IPS-18c (cell line): ENCODE measurements around the gene TNFAIP8.

Source experiments
- H3K4me3 ChIP-seq: 2 replicates; pipeline ENCODE4 v1.7.0; 2013; ENCODE audit warnings: low read depth, mild to moderate bottlenecking, low read length, moderate library complexity; ENCODE audit not compliant: insufficient read depth
- H3K9me3 ChIP-seq: one replicate; pipeline ENCODE4 v1.6.1; 2013; ENCODE audit warnings: mild to moderate bottlenecking, low read length, moderate library complexity; ENCODE audit not compliant: control insufficient read depth, insufficient read depth

TNFAIP8 gene

GRCh38 chr5:119374901-119375300, 19.1 kb downstream of the TNFAIP8 start:
- Histone ChIP-seq H3K9me3 (no peaks in the 10 kb centered on the region), H3K4me3 (no peak overlapping the region)

DNA sequence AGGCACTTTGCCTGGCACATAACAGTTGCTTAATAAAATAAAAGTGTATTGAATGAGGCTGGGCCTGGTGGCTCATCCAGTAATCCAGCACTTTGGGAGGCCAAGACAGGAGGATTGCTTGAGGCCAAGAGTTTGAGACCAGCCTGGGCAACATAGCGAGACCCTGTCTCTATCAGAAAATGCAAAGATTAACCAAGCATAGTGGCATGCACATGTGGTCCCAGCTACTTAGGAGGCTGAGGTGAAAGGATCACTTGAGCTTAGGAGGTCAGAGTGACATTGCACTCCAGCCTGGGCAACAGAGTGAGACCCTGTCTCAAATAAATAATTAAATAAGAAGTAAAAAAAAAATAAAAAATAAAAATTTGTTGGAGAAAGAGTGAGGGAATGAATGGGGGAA, 21.2 kb downstream of the TNFAIP8 start:
- Histone ChIP-seq H3K4me3 (no peak overlapping the region), H3K9me3 (no peaks in the 10 kb centered on the region)

DNA sequence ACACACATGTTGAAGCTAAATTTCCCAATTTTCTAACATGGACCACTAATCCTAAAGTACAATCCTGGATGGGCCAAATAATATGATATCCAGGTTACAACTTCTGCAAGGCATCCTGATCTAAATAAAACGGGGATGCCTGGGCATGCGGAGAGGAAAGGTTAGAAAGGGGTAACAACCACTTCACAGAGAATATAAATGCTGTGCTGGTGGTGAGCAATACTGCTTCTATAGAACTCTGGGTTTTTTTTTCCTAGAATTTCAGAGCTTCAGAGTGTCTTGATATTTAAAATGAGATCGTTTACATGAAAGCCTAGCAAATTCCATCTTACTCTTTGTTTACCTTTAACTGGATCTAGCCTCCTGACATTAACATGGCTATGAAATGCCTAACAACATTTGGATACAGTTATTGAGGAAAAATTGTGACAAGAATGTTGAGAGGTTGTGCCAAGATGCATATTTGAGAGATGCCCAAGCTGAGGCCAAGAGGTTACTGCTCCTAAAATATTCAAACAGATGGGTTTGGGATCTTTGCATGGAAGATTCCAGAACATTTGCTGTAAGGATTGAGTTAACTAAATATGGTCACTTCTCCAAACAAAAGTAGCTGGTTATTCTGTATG, 22.4 kb downstream of the TNFAIP8 start:
- Histone ChIP-seq H3K9me3 (no peaks in the 10 kb centered on the region), H3K4me3 (no peak overlapping the region)

DNA sequence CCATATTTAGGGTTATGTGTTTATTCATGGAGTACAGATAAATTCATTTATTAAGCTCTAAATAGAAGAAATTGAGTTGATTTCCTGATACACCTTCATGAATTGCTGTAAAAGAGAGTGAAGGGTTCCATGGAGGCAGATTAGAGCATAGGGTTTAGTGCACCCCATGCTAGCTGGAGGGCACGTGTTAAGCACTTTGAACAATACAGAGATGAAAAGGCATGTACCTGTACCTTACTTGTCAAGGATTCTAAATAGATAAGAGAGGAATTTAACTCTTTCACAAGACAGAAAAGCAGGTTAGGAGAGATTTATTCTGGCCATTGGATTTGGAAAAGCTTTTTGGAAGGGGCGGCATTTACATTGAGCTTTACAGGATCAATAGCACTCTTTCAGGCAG, 23.3 kb downstream of the TNFAIP8 start:
- H3K9me3 ChIP-seq = no peaks in the 10 kb centered on the region
- H3K4me3 ChIP-seq = no peak overlapping the region

- Histone ChIP-seq H3K9me3 (no peaks in the 10 kb centered on the region), H3K4me3 (no peak overlapping the region)
These were observed 24.2 kb downstream of the TNFAIP8 start for GRCh38 chr5:119379942-119380547.

DNA sequence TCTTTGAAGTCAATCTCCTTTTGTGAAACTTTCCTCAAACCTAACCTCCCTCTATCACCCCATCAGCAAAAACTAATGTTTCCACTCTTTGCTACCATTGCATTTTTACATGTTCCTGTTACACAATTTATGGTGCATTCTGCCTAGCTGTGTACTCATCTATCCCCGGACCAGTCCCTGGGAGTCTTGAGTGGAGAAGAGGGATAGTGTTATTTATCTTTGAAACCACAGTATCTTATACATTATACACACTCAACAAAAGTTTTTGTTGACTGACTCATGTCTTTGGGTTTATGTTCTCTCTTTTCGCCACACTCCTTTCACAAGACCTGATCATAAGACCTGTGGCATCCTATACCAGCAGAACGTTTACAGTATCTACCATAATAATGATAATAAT, 26.4 kb downstream of the TNFAIP8 start:
- no peak overlapping the region for H3K4me3 ChIP-seq
- H3K9me3 ChIP-seq = no peaks in the 10 kb centered on the region

GRCh38 chr5:119383008-119383407, 27.2 kb downstream of the TNFAIP8 start:
- no peaks in the 10 kb centered on the region for H3K9me3 ChIP-seq
- H3K4me3 ChIP-seq = no peak overlapping the region

- Histone ChIP-seq H3K9me3 (no peaks in the 10 kb centered on the region), H3K4me3 (no peak overlapping the region)
These were observed 29.3 kb downstream of the TNFAIP8 start for GRCh38 chr5:119385136-119385535.

GRCh38 chr5:119385536-119386128, 29.8 kb downstream of the TNFAIP8 start:
- H3K9me3 ChIP-seq = no peaks in the 10 kb centered on the region
- H3K4me3 ChIP-seq = no peak overlapping the region

DNA sequence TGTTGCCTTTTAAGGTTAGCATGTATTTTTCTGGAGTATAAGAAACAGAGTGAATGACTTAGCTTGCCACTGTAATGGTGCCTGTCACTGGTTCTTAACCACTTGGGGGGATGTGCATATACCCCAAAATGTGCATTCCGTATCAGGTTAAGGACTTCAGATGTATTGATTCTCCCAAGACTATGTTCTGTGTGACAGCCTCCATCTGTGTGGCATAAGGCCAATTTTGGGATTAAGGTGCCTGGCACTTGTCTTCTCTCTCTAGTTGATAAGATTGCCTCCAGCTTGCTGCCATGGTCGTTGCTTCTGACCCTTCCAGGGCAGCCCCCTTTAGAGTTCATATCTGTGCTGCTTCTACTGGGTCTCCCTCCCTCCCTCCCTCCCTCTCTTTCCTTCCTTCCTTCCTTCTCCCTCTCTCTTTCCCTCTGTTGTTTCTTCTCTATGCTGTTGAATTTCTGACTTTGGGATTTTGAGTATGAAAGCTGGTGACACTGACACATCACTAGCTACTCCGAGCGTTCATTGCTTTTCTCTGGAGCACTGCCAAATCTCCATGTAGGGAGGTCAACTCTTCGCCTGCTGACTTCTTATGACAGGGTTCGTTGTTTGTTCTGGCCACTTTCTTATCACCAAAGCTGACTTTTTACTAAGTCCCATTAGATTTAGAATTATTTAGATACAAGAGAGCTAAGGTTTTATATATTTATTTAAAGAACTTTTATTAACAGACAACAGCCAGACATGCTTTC, 31.0 kb downstream of the TNFAIP8 start:
- Histone ChIP-seq H3K4me3 (no peak overlapping the region), H3K9me3 (no peaks in the 10 kb centered on the region)

DNA sequence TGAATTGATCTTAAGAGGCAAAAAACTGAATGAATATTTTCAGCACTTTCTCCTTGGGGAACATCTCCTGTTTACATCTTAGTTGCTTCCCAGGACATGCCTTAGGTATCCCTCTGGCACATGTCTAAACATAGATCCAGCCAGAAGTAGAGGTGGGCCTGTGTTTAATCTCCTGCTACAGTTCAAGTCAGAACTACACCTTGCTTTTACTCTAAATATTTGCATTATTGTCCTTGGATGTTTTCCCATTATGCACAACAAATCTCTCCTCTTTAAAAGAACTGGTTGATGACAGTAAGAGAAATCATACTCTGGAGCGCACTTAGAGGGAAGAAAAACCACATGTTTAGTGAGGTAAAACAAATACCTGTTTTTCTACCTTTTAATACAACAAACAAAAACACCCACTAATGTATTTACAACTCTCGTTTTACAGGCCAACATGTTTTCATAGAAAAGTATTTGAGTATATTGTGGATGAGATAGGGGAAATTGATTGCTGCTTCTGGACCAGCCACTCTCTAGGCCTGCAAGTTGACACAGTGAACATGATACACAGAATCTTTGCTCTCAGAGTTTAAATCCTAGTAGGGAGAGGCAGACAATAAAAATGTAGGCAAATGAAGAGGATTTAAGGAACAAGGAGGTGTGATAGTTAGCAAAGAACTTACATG, 32.3 kb downstream of the TNFAIP8 start:
- Histone ChIP-seq H3K9me3 (no peaks in the 10 kb centered on the region), H3K4me3 (no peak overlapping the region)

DNA sequence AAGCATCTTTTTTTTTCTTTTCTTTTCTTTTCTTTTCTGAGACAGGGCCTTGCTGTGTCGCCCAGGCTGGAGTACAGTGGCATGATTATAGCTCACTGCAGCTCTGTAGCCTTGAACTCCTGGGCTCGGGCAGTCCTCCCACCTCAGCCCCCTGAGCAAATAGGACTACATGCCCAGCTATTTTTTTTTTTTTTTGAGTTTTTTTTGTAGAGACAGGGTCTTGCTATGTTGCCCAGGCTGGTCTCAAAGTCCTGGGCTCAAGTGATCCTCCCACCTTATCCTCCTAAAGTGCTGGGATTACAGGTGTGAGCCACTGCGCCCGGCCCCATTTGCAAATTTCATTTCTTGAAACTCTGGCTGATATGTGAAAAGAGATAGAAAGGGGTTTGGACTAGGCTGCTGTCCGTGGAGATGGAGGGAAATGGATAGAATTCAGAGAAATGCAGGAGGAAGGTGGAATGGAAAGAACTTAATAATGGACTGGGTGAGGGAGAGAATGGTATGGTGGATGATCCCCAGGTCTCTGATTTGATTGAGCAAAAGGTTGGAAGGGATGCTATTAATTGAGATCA, 32.9 kb downstream of the TNFAIP8 start:
- no peaks in the 10 kb centered on the region for H3K9me3 ChIP-seq
- no peak overlapping the region for H3K4me3 ChIP-seq

GRCh38 chr5:119389288-119390030, 33.6 kb downstream of the TNFAIP8 start:
- Histone ChIP-seq H3K4me3 (no peak overlapping the region), H3K9me3 (no peaks in the 10 kb centered on the region)

DNA sequence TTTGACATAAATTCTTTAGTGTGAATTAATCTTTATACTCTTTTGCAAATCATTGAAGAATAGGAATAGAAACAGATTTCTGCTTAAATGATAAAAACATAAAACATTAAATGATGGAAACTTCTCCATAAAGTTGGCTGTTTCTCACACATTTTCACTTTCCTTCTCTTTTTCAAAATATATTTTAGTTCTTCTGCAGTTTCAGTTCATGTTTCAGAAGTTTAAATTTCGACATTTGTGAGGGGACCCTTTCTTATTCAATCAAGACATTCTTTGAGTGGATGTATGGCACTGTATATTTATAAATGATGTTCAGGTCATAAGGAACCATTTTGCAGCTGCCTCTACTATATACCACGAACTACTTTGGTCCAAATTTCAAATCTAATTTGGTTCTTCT, 34.6 kb downstream of the TNFAIP8 start:
- H3K4me3 ChIP-seq = no peak overlapping the region
- no peaks in the 10 kb centered on the region for H3K9me3 ChIP-seq

- H3K4me3 ChIP-seq = no peak overlapping the region
These were observed 37.4 kb downstream of the TNFAIP8 start for GRCh38 chr5:119393201-119393691.

GRCh38 chr5:119393746-119394145, 37.9 kb downstream of the TNFAIP8 start:
- Histone ChIP-seq H3K4me3 (no peak overlapping the region), H3K9me3 (no peaks in the 10 kb centered on the region)

More at GRCh38 chr5:119393201-119393691, 37.4 kb downstream of the TNFAIP8 start:
- no peaks in the 10 kb centered on the region for H3K9me3 ChIP-seq
